Gastroesophageal sphincter (tissue), 4 donors: ENCODE data around the gene PRR5L. TPM values are rescaled to one million over a fixed set of nuclear protein-coding genes. Genes with fewer than 3 reads are reported as not detected.

Experiments
- ATAC-seq: fragments of 150-250 bp; one replicate; pipeline ENCODE4 v1.9.1; 2016; ENCODE audit warnings: mild to moderate bottlenecking, moderate library complexity
- H3K27ac ChIP-seq, 4 donors: fragments of 200-600 bp; sonication (generic) in 3 of 4; 1 replicate in 3 of 4; 2 replicates in 1 of 4; pipeline ENCODE4 v1.5.1; 2016 to 2019
- H3K27me3 ChIP-seq: fragments of 200-600 bp; sonication (generic); one replicate; pipeline ENCODE4 v1.5.1; 2019
- H3K36me3 ChIP-seq, 2 donors: fragments of 200-600 bp; sonication (generic); one replicate each; pipeline ENCODE4 v1.5.1; 2019; ENCODE audit warnings: control low read depth in 1 of 2
- H3K4me1 ChIP-seq, 3 donors: fragments of 200-600 bp; sonication (generic); 1 replicate in 2 of 3; 2 replicates in 1 of 3; pipeline ENCODE4 v1.5.1; 2016 to 2019; ENCODE audit warnings: control low read depth in 2 of 3
- H3K4me3 ChIP-seq, 2 donors: fragments of 200-600 bp; sonication (generic); one replicate each; pipeline ENCODE4 v1.5.1; 2019; ENCODE audit warnings: mild to moderate bottlenecking in 1 of 2, moderate library complexity in 1 of 2
- H3K9me3 ChIP-seq, 3 donors: fragments of 200-600 bp; sonication (generic); one replicate each; pipeline ENCODE4 v1.5.1; 2017 to 2019; ENCODE audit warnings: control low read depth in 2 of 3
- CTCF ChIP-seq, 4 experiments: fragments of 200-600 bp in 2 of 4; fragments of 450-650 bp in 2 of 4; sonication (generic) in 1 of 4; IDR thresholded peaks; one replicate each; pipeline ENCODE4 v1.5.1; 2017 to 2019; ENCODE audit warnings: antibody characterized with exemption in 4 of 4, mild to moderate bottlenecking in 2 of 4, moderate library complexity in 2 of 4
- EP300 ChIP-seq: sonication (generic); formaldehyde crosslinking; IDR thresholded peaks from one replicate; pipeline ENCODE4 v1.6.1; 2017; ENCODE audit warnings: antibody characterized with exemption, mild to moderate bottlenecking
- POLR2A ChIP-seq, 2 donors: fragments of 450-650 bp; IDR thresholded peaks; one replicate each; pipeline ENCODE4 v1.6.1; 2017; ENCODE audit warnings: antibody characterized with exemption in 2 of 2, mild to moderate bottlenecking in 2 of 2, moderate library complexity in 1 of 2
- POLR2AphosphoS5 ChIP-seq: sonication (generic); formaldehyde crosslinking; IDR thresholded peaks from one replicate; pipeline ENCODE4 v1.6.1; 2017; ENCODE audit warnings: antibody characterized with exemption
- WGBS, 2 donors: methylation state at CpG; one replicate each; pipeline ENCODE4 v1.1.5; 2018; ENCODE audit warnings: low coverage in 1 of 2; 5-methylcytosine and 5-hydroxymethylcytosine counted together
- total RNA-seq, 4 donors: library from RNA; depleted of rRNA; stranded (reverse); fragments of >200 nt; gene quantifications; one replicate each; pipeline ENCODE4 v1.1.0, GENCODE V29; 2016

The PRR5L gene
- total RNA-seq, 4 donors from 2014 or later, result 2.8 to 9.7 (median 7.5) TPM

GRCh38 chr11:36367806-36368680, 72.0 kb downstream of the PRR5L start:
- no peak overlapping the region for H3K27ac ChIP-seq
- H3K4me3 ChIP-seq, result no peak overlapping the region
- no peaks in the 10 kb centered on the region for H3K4me1 ChIP-seq
- no peak for TF ChIP-seq CTCF (IDR thresholded peaks at IDR 0.05)
- no peak for TF ChIP-seq POLR2AphosphoS5
- TF ChIP-seq POLR2A (IDR thresholded peaks at IDR 0.05), result no peak
- TF ChIP-seq EP300, result no peak
- no peaks in the 10 kb centered on the region for H3K9me3 ChIP-seq
- no peak for ATAC-seq
- WGBS, 2 donors, result 73 to 79% methylated on average over 8 to 9 of the region's 9 CpGs
- no peaks in the 10 kb centered on the region for H3K36me3 ChIP-seq
- H3K27me3 ChIP-seq, result peaks cover 33% of the 10 kb centered on the region

- Histone ChIP-seq H3K4me1 (peaks cover 0 to 7% (median 0%) of the 10 kb centered on the region in 3 donors), H3K9me3 (no peaks in the 10 kb centered on the region), H3K4me3 (no peak overlapping the region), H3K27me3 (peaks cover 47% of the 10 kb centered on the region), H3K27ac (no peak overlapping the region), H3K36me3 (no peaks in the 10 kb centered on the region)
- WGBS, 2 donors, result 79 to 95% methylated on average over 2 of the region's 2 CpGs
- no peak for ATAC-seq
- no peak for TF ChIP-seq POLR2AphosphoS5
- TF ChIP-seq CTCF (IDR thresholded peaks at IDR 0.05), result no peak
- no peak for TF ChIP-seq EP300
- no peak for TF ChIP-seq POLR2A (IDR thresholded peaks at IDR 0.05)
Measured at GRCh38 chr11:36371181-36371580, 75.1 kb downstream of the PRR5L start.

- WGBS, 2 donors, result 75 to 77% methylated on average over 7 of the region's 7 CpGs
- ATAC-seq, result no peak
- Histone ChIP-seq H3K27ac (no peak overlapping the region), H3K9me3 (no peaks in the 10 kb centered on the region), H3K27me3 (peaks cover 51% of the 10 kb centered on the region), H3K4me3 (no peak overlapping the region), H3K4me1 (peaks cover 0 to 11% (median 0%) of the 10 kb centered on the region in 3 donors), H3K36me3 (no peaks in the 10 kb centered on the region)
- TF ChIP-seq EP300 (no peak), POLR2A (IDR thresholded peaks at IDR 0.05) (no peak), POLR2AphosphoS5 (no peak), CTCF (IDR thresholded peaks at IDR 0.05) (no peak)
Measured at GRCh38 chr11:36371590-36371989, 75.5 kb downstream of the PRR5L start.

- peaks cover 0 to 17% (median 0%) of the 10 kb centered on the region in 3 donors for H3K4me1 ChIP-seq
- peaks cover 58% of the 10 kb centered on the region for H3K27me3 ChIP-seq
- no peak overlapping the region for H3K27ac ChIP-seq
- WGBS, 2 donors, result 66 to 84% methylated on average over 6 of the region's 6 CpGs
- no peaks in the 10 kb centered on the region for H3K9me3 ChIP-seq
- no peak overlapping the region for H3K4me3 ChIP-seq
- TF ChIP-seq EP300, result no peak
- no peak for TF ChIP-seq POLR2AphosphoS5
- no peak for TF ChIP-seq CTCF (IDR thresholded peaks at IDR 0.05)
- no peak for TF ChIP-seq POLR2A (IDR thresholded peaks at IDR 0.05)
- peak; percentile 29 for ATAC-seq
- H3K36me3 ChIP-seq, result no peaks in the 10 kb centered on the region
Measured at GRCh38 chr11:36372101-36372771, 76.1 kb downstream of the PRR5L start.
